ENCODE results near the gene MAPKAP1. TPM values are rescaled to one million over a fixed set of nuclear protein-coding genes. Genes with fewer than 3 reads are reported as not detected.

The MAPKAP1 gene
- total RNA-seq, 2 donors from 2014 or later, result 83.7 to 91.8 TPM

- H3K36me3 ChIP-seq (replicated peaks in 1 of 2; ENCODE audit: insufficient read depth in 1 of 2, low read depth in 2 of 2), result no peaks in the 10 kb centered on the region
- DNase-seq (no peak), ATAC-seq (no peak)
- no peaks in the 10 kb centered on the region for H3K9me3 ChIP-seq
- no peak overlapping the region for H3K27ac ChIP-seq
- no peak overlapping the region for H3K4me3 ChIP-seq
- intact Hi-C loops (cut with DNase I), result no loop called here
- TF ChIP-seq CTCF (IDR thresholded peaks at IDR 0.05) (no peak), POLR2A (IDR thresholded peaks at IDR 0.05) (no peak)
- H3K4me1 ChIP-seq, result no peaks in the 10 kb centered on the region
- WGBS, 2 donors, result 80 to 84% methylated on average over 5 of the region's 5 CpGs
- no peaks in the 10 kb centered on the region for H3K27me3 ChIP-seq
Observed at GRCh38 chr9:125620216-125620615, 86.8 kb downstream of the MAPKAP1 start.

GRCh38 chr9:125617087-125617486, 89.9 kb downstream of the MAPKAP1 start:
- Histone ChIP-seq H3K4me3 (no peak overlapping the region), H3K4me1 (no peaks in the 10 kb centered on the region), H3K9me3 (no peaks in the 10 kb centered on the region), H3K36me3 (replicated peaks in 1 of 2; ENCODE audit: insufficient read depth in 1 of 2, low read depth in 2 of 2) (no peaks in the 10 kb centered on the region), H3K27ac (no peak overlapping the region), H3K27me3 (no peaks in the 10 kb centered on the region)
- DNase-seq (no peak), ATAC-seq (no peak)
- TF ChIP-seq CTCF (IDR thresholded peaks at IDR 0.05), result no peak
- no peak for TF ChIP-seq POLR2A (IDR thresholded peaks at IDR 0.05)
- intact Hi-C loops (cut with DNase I), result no loop called here
- 93 to 94% methylated on average over 5 of the region's 5 CpGs for WGBS, 2 donors

- TF ChIP-seq POLR2A (IDR thresholded peaks at IDR 0.05) (no peak), CTCF (IDR thresholded peaks at IDR 0.05) (no peak)
- H3K4me3 ChIP-seq, result no peak overlapping the region
- 93 to 100% methylated on average over 4 of the region's 4 CpGs for WGBS, 2 donors
- H3K36me3 ChIP-seq (replicated peaks in 1 of 2; ENCODE audit: insufficient read depth in 1 of 2, low read depth in 2 of 2), result no peaks in the 10 kb centered on the region
- no peaks in the 10 kb centered on the region for H3K27me3 ChIP-seq
- H3K27ac ChIP-seq, result no peak overlapping the region
- no peaks in the 10 kb centered on the region for H3K4me1 ChIP-seq
- no peak for DNase-seq
- ATAC-seq, result no peak
- no peaks in the 10 kb centered on the region for H3K9me3 ChIP-seq
- intact Hi-C loops (cut with DNase I), result no loop called here
Observed at GRCh38 chr9:125613141-125613540, 93.9 kb downstream of the MAPKAP1 start.

- no peaks in the 10 kb centered on the region for H3K36me3 ChIP-seq (replicated peaks in 1 of 2; ENCODE audit: insufficient read depth in 1 of 2, low read depth in 2 of 2)
Observed at GRCh38 chr9:125612616-125613015, 94.4 kb downstream of the MAPKAP1 start.

More at GRCh38 chr9:125612616-125613015, 94.4 kb downstream of the MAPKAP1 start:
- H3K4me1 ChIP-seq, result no peaks in the 10 kb centered on the region
- intact Hi-C loops (cut with DNase I), result no loop called here
- no peak for ATAC-seq
- no peak overlapping the region for H3K4me3 ChIP-seq
- no peak overlapping the region for H3K27ac ChIP-seq
- DNase-seq, result no peak
- TF ChIP-seq CTCF (IDR thresholded peaks at IDR 0.05), result no peak
- no peaks in the 10 kb centered on the region for H3K27me3 ChIP-seq
- no peaks in the 10 kb centered on the region for H3K9me3 ChIP-seq
